ENCODE data around the gene MKI67.
"Not testable (repeated sequence)": the region's sequence is repeated elsewhere in the genome, so short reads cannot be mapped to it uniquely, and the experiment has no call there.

MKI67 gene

GRCh38 chr10:128150045-128150493 is 23.8 kb upstream of the MKI67 start:
- DNase-seq (ENCODE audit: low read depth in 2 of 2): peak; percentile 67 to 69

GRCh38 chr10:128149267-128150014 is 23.2 kb upstream of the MKI67 start:
- no peak for DNase-seq (ENCODE audit: low read depth in 2 of 2)

GRCh38 chr10:128147669-128148068 is 21.4 kb upstream of the MKI67 start:
- no peak for DNase-seq (ENCODE audit: low read depth in 2 of 2)

GRCh38 chr10:128147064-128147463 is 20.8 kb upstream of the MKI67 start:
- peak in 1 of 2 donors; percentile 9 for DNase-seq (ENCODE audit: low read depth in 2 of 2)

GRCh38 chr10:128144547-128144946 is 18.3 kb upstream of the MKI67 start:
- DNase-seq (ENCODE audit: low read depth in 2 of 2): no peak

- no peak for DNase-seq (ENCODE audit: low read depth in 2 of 2)
Measured at GRCh38 chr10:128143531-128143930, 17.3 kb upstream of the MKI67 start.

- no peak for DNase-seq (ENCODE audit: low read depth in 2 of 2)
Measured at GRCh38 chr10:128140425-128140824, 14.2 kb upstream of the MKI67 start.

GRCh38 chr10:128138429-128138828 is 12.2 kb upstream of the MKI67 start:
- DNase-seq (ENCODE audit: low read depth in 2 of 2): not testable (repeated sequence)

- DNase-seq (ENCODE audit: low read depth in 2 of 2): no peak
Measured at GRCh38 chr10:128137877-128138276, 11.7 kb upstream of the MKI67 start.

- no peak for DNase-seq (ENCODE audit: low read depth in 2 of 2)
Measured at GRCh38 chr10:128130051-128130450, 3.8 kb upstream of the MKI67 start.

GRCh38 chr10:128128582-128128981 is 2.4 kb upstream of the MKI67 start:
- DNase-seq (ENCODE audit: low read depth in 2 of 2): no peak

GRCh38 chr10:128125416-128125943 is 743 bp downstream of the MKI67 start:
- DNase-seq (ENCODE audit: low read depth in 2 of 2): no peak

GRCh38 chr10:128124813-128125403 is 1.3 kb downstream of the MKI67 start:
- no peak for DNase-seq (ENCODE audit: low read depth in 2 of 2)

GRCh38 chr10:128123846-128124245 is 2.4 kb downstream of the MKI67 start:
- DNase-seq (ENCODE audit: low read depth in 2 of 2): no peak

GRCh38 chr10:128122931-128123330 is 3.3 kb downstream of the MKI67 start:
- DNase-seq (ENCODE audit: low read depth in 2 of 2): no peak

- no peak for DNase-seq (ENCODE audit: low read depth in 2 of 2)
Measured at GRCh38 chr10:128121750-128122412, 4.3 kb downstream of the MKI67 start.

GRCh38 chr10:128116851-128117615 is 9.2 kb downstream of the MKI67 start:
- DNase-seq (ENCODE audit: low read depth in 2 of 2): no peak

GRCh38 chr10:128116187-128116586 is 10.0 kb downstream of the MKI67 start:
- DNase-seq (ENCODE audit: low read depth in 2 of 2): no peak

- no peak for DNase-seq (ENCODE audit: low read depth in 2 of 2)
Measured at GRCh38 chr10:128115356-128115755, 10.9 kb downstream of the MKI67 start.

GRCh38 chr10:128114901-128115300 is 11.3 kb downstream of the MKI67 start:
- no peak for DNase-seq (ENCODE audit: low read depth in 2 of 2)

- DNase-seq (ENCODE audit: low read depth in 2 of 2): no peak
Measured at GRCh38 chr10:128113026-128113425, 13.2 kb downstream of the MKI67 start.

GRCh38 chr10:128111696-128112095 is 14.5 kb downstream of the MKI67 start:
- DNase-seq (ENCODE audit: low read depth in 2 of 2): no peak
